NCI-H2081 (cell line): ENCODE data around the gene CEMIP.

ENCODE experiments used
- DNase-seq, 2 experiments: peaks; one replicate each; lab custom pipeline; 2025; lab: John Stamatoyannopoulos, UW

CEMIP gene

GRCh38 chr15:80982839-80983238 is 203.7 kb downstream of the CEMIP start:
- DNase-seq, result no peak

GRCh38 chr15:80984856-80985255 is 205.7 kb downstream of the CEMIP start:
- DNase-seq, result no peak

- DNase-seq, result no peak
These were observed 206.8 kb downstream of the CEMIP start for GRCh38 chr15:80985981-80986380.

GRCh38 chr15:80986487-80986886 is 207.3 kb downstream of the CEMIP start:
- no peak for DNase-seq

DNA sequence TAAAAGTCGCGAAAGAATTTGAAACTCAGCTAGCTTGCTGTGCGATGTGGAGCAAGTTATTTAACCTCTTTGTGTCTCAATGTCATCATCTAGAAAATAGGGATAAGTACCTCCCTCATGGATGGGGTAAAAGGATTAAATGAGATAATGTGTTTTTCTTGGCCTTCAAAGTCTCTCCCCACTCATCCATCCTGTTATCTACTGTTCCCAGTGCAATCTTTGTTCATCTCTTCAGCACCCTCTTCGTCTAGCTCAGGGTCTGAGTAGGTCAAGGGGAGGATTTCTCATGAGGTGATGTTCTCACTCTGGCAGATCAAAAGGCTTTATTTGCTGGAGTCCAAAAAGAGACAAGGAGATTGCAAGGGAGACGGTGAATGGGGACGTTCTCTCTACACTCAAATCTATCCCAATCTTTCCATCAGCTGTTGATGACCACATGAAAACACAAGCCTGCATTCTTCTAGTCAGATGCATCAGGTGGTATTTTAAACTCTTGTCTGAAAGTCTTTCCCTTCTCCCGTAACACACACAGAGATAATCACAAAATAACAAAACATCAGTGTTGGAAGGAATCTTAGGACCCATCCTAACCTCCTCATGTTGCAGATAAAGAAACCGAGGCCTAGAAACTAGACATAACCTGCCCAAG is 209.1 kb downstream of the CEMIP start:
- no peak for DNase-seq

DNA sequence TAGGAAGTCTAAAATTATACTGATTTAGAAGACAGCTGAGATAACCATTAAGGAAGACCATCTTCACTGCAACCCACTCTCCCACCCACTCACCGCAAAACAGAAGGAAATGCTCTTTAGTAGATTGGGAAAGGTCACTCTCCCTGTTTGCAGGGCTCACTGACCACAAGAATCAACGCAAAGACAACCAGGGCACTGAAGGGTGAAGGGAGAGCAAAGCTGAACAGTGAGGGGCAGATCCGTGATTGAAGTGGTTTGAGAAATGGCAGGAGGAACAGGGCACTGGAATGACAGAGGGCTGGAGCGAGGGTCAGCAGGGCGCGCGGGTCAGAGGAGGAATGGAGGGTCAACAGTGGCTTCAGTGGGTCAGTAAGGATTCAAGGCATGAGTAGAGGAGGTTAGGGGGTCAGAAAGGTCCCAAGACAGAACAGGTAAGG is 209.9 kb downstream of the CEMIP start:
- DNase-seq, result no peak

DNA sequence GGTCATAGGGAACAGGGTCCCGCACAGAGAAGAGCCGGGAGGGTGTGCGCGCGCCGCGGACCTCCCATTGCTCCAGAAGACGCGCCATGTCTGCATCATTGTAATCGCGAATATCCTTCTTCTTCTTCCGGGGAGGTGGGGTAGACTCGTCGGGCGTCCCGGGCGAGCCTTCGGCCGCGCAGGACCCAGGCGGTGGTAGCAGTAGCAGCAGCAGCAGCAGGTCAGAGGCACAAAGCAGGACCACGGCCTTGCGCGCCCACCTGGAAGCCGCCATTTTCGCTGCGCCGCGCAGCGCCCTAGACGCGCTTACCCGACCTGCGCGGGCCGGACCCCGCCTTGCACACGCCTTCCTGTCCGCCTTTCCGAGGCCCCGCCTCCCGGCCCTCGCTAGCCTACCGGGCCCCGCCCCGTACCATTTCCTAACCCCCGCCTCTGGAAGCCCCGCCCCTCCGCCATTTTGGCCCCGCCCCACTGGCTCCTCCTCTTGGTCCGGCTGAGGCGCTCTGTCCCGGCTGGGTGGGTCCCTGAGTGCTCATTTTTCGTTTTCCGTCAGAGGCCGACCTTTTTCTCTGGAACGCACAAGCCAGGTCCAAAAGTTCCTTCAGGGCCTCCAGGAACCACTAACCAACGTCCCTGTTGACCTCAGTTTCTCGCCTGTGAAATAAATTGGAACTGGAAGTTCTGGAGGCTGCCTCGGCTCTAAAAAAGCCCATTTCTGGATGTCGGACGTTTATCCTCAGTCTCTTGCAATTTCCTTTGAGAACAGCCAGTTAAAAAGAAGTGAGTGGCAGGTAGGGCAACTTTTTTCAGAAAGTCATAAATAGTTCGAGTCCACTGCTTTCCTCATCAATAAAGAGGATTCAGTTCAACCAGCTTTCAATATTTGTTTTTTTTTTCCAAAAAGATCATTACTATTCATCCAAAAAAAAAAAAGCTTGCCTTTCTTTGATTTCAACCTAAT is 210.6 kb downstream of the CEMIP start, which contains the start of gene MESD:
MESD (minus strand) TSS at position 302 of the 961 bp plus-strand sequence; CDS start at position 274, 28 bp downstream.
- DNase-seq, result peak; percentile 93 to 97

- no peak for DNase-seq
These were observed 211.8 kb downstream of the CEMIP start for GRCh38 chr15:80990955-80991354.

DNA sequence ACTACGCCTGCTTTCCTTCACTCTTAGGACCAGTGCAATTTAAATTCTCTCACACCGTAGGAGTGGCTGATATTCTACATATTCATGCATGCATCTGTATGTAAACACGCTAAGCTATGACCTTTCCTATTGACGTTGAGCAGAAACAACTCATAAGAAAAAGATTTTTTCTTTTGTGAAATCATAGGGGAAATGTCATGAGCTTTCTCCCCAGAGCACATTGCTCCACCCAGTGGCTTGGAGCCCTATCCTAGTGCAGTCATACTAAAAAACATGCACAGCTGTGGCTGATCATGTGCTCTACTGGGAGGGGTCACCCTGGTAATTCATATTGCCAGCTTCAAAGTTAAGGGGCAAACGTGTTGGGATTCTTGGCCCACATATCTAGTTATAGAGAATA is 212.3 kb downstream of the CEMIP start:
- DNase-seq, result no peak

GRCh38 chr15:80992006-80992405 is 212.8 kb downstream of the CEMIP start:
- no peak for DNase-seq

GRCh38 chr15:80992441-80992840 is 213.3 kb downstream of the CEMIP start:
- DNase-seq, result no peak

- DNase-seq, result peak in 1 of 2 experiments; percentile 13
These were observed 217.1 kb downstream of the CEMIP start for GRCh38 chr15:80996247-80996646.

- DNase-seq, result no peak
These were observed 218.5 kb downstream of the CEMIP start for GRCh38 chr15:80997692-80998091.

DNA sequence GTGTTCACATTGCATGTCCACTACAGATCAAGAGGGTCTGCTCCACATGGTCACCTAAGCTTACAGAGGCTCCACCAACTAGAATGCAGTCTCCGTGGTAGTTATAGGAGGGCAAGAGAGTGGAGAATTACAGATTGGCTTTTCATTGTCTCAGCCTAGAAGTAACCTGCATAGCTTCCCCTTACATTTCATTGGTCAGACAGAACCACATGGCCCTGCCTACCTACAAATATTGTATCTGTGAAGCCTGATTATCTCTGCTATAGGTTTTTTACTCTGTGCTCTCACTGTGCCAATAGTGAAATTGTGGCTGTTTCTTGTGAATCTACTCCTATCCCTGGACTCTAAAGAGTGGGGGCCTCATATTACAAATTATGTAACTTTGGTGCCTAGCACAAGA is 219.1 kb downstream of the CEMIP start:
- no peak for DNase-seq

DNA sequence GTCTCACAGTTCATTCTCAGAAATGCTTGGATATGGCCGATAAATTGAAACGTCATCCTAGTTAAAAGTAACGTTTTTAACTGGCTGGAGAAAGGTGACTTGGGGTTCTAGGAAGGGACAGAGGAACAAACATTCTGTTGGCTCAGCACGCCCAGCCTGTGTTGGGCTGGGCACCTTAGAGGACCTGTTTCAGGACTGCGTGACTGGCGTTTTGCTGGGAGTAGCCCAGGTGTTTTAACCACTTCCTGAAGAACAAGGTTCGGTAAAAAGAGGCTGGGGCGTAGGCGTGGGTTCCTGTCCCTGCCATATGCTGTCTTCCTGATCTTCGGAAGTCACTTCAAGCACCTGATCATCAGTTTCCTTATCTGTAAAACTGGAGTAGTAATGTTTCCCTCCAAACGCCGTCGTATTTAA is 220.5 kb downstream of the CEMIP start:
- DNase-seq, result no peak

DNA sequence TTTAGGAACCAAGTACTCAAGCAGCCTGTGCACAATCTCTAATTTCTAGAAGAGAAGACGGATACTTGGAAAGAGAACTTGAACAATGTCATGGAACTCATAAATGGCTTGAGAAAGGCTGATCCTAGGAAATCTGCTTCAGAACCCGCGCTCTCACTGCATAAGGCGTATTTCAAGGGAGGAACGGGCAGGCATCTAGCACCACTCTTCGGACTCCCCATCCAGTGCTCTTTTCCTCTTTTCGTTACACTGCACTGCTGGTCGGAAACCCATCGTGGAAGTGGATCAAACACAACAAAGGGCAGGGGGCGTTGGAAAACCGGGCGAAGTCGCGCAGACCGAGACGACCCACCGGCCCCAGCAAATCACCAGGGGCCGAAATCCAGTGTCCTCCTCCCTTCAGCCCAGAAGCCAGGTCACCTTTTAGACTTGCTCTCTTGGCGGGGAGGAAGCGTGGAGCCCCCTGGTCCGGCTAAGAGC is 221.0 kb downstream of the CEMIP start:
- no peak for DNase-seq

DNA sequence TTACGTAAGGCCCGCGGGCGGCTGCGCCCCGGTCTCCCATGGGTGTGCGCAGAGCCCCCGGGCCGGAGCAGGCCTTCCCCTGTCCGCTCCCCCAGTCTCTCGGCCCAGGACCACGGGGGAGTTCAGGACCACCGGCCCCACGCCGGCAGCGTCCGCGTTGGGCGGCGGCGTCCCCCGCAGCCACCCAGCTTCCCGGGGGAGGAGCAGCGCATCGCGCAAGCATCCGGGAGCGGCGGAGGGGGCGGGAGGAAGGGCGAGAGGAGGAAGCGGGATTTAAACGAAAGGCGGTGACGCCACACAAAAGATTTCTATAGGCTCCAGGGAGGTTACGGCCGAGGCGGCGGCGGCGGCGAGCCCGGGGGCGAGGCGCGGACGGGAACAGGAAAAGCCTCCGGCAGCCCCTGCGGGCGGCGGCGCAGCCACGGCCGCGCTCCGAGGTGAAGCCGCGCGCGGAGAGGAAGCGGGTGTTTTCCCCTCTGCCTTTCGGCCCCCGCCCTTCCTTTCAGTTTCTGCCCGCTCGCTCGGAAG is 221.5 kb downstream of the CEMIP start, which contains the start of gene TLNRD1:
TLNRD1 (plus strand) TSS at position 300 of the 528 bp plus-strand sequence. CDS start 1,349 bp downstream, outside the sequence.
- peak; percentile 90 to 92 for DNase-seq
